Liver (tissue), 9 donors: ENCODE measurements around the gene PLCB1. TPM values are rescaled to one million over a fixed set of nuclear protein-coding genes. Genes with fewer than 3 reads are reported as not detected.

Experiments
- DNase-seq: peaks from one replicate; pipeline ENCODE4 v3.0.0-alpha.2; 2017; ENCODE audit warnings: low spot score
- H3K27ac ChIP-seq, 2 donors: one replicate each; pipeline ENCODE4 v1.7.0; 2013; ENCODE audit warnings: inconsistent platforms in 2 of 2, low read length in 2 of 2, control low read depth in 1 of 2, low read depth in 1 of 2, mild to moderate bottlenecking in 1 of 2
- H3K27me3 ChIP-seq, 4 donors: one replicate each; pipeline versions ENCODE4 v1.6.1 to v1.7.0; 2013; ENCODE audit warnings: low read length in 3 of 4, inconsistent platforms in 1 of 4, mild to moderate bottlenecking in 1 of 4, moderate library complexity in 1 of 4; ENCODE audit not compliant: control insufficient read depth in 4 of 4, insufficient read depth in 4 of 4
- H3K36me3 ChIP-seq, 4 donors: one replicate each; pipeline versions ENCODE4 v1.6.1 to v1.7.0; 2013; ENCODE audit warnings: low read length in 3 of 4, mild to moderate bottlenecking in 3 of 4, low read depth in 1 of 4, moderate library complexity in 1 of 4; ENCODE audit not compliant: control insufficient read depth in 4 of 4, insufficient read depth in 3 of 4
- H3K4me1 ChIP-seq, 4 donors: one replicate each; pipeline versions ENCODE4 v1.6.1 to v1.7.0; 2013; ENCODE audit warnings: low read length in 3 of 4, mild to moderate bottlenecking in 3 of 4, moderate library complexity in 1 of 4; ENCODE audit not compliant: control insufficient read depth in 4 of 4, insufficient read depth in 4 of 4
- H3K4me3 ChIP-seq, 3 donors: one replicate each; pipeline versions ENCODE4 v1.6.1 to v1.7.0; 2013; ENCODE audit warnings: low read length in 3 of 3, control low read depth in 1 of 3, low read depth in 1 of 3, mild to moderate bottlenecking in 1 of 3
- H3K9ac ChIP-seq, 2 donors: one replicate each; pipeline ENCODE4 v1.7.0; 2013; ENCODE audit warnings: low read length in 2 of 2, mild to moderate bottlenecking in 2 of 2, moderate library complexity in 2 of 2, control low read depth in 1 of 2, low read depth in 1 of 2
- H3K9me3 ChIP-seq, 4 donors: one replicate each; pipeline versions ENCODE4 v1.6.1 to v1.7.0; 2013; ENCODE audit warnings: low read length in 3 of 4; ENCODE audit not compliant: control insufficient read depth in 4 of 4
- EGR1 ChIP-seq, 2 donors: IDR thresholded peaks; 2 replicates each; pipeline ENCODE4 v1.6.1; 2016 to 2018; ENCODE audit warnings: antibody characterized with exemption in 2 of 2, low read depth in 2 of 2
- FOXA1 ChIP-seq: IDR thresholded peaks from 2 replicates; pipeline ENCODE4 v1.6.1; 2016; ENCODE audit warnings: antibody characterized with exemption
- FOXA2 ChIP-seq: IDR thresholded peaks from 2 replicates; pipeline ENCODE4 v1.6.1; 2016; ENCODE audit warnings: antibody characterized with exemption
- GABPA ChIP-seq, 2 donors: IDR thresholded peaks in 1 of 2; conservative IDR thresholded peaks in 1 of 2; 2 replicates each; pipeline ENCODE4 v1.6.1; 2016; ENCODE audit warnings: antibody characterized with exemption in 2 of 2, mild to moderate bottlenecking in 1 of 2, moderate library complexity in 1 of 2
- HNF4A ChIP-seq, 2 donors: conservative IDR thresholded peaks; 2 replicates each; pipeline ENCODE4 v1.6.1; 2016; ENCODE audit warnings: antibody characterized with exemption in 2 of 2, mild to moderate bottlenecking in 2 of 2
- HNF4G ChIP-seq: IDR thresholded peaks from 2 replicates; pipeline ENCODE4 v1.6.1; 2016; ENCODE audit warnings: antibody characterized with exemption
- JUND ChIP-seq, 2 donors: IDR thresholded peaks; 2 replicates each; pipeline ENCODE4 v1.6.1; 2016; ENCODE audit warnings: antibody characterized with exemption in 2 of 2
- NR2F2 ChIP-seq: IDR thresholded peaks from 2 replicates; pipeline ENCODE4 v1.6.1; 2016; ENCODE audit warnings: antibody characterized with exemption
- RAD21 ChIP-seq, 2 donors: IDR thresholded peaks; 2 replicates each; pipeline ENCODE4 v1.6.1; 2016; ENCODE audit warnings: antibody characterized with exemption in 2 of 2, mild to moderate bottlenecking in 2 of 2
- RXRA ChIP-seq, 2 donors: IDR thresholded peaks; 2 replicates each; pipeline ENCODE4 v1.6.1; 2017 to 2018; ENCODE audit warnings: antibody characterized with exemption in 2 of 2, mild to moderate bottlenecking in 1 of 2
- SP1 ChIP-seq: IDR thresholded peaks from 2 replicates; pipeline ENCODE4 v1.6.1; 2018; ENCODE audit warnings: antibody characterized with exemption, mild to moderate bottlenecking
- TAF1 ChIP-seq: conservative IDR thresholded peaks from 2 replicates; pipeline ENCODE4 v1.6.1; 2016; ENCODE audit warnings: antibody characterized with exemption, mild to moderate bottlenecking
- WGBS: extraction: QIAGEN DNeasy Blood & Tissue Kit; methylation state at CpG from one replicate; pipeline ENCODE4 v1.1.7; 2013; 5-methylcytosine and 5-hydroxymethylcytosine counted together
- polyA plus RNA-seq, 2 donors: library from polyadenylated mRNA; stranded (reverse) in 1 of 2; unstranded in 1 of 2; fragments of 200-250 nt in 1 of 2; fragments of >200 nt in 1 of 2; fragmentation: Nextera tagmentation in 1 of 2; extraction: Ambion mirVana in 1 of 2; gene quantifications; one replicate each; pipeline versions ENCODE4 v1.2.1 to v1.2.3, GENCODE V29; 2013 to 2015
- total RNA-seq, 2 donors: library from RNA; depleted of rRNA; stranded (reverse); fragments of >200 nt; gene quantifications; one replicate each; pipeline ENCODE4 v1.2.3, GENCODE V29; 2014
- TF ChIP-seq, protein P1 (sequence below): IDR thresholded peaks from 2 replicates; pipeline ENCODE4 v1.6.1; 2016; ENCODE audit warnings: antibody characterized with exemption
- TF ChIP-seq, protein P2 (sequence below): IDR thresholded peaks from 2 replicates; pipeline ENCODE4 v1.6.1; 2016; ENCODE audit warnings: antibody characterized with exemption
- TF ChIP-seq, protein P3 (sequence below): IDR thresholded peaks from 2 replicates; pipeline ENCODE4 v1.6.1; 2016; ENCODE audit warnings: antibody characterized with exemption, mild to moderate bottlenecking
- TF ChIP-seq, protein P4 (sequence below): IDR thresholded peaks from 2 replicates; pipeline ENCODE4 v1.6.1; 2016; ENCODE audit warnings: antibody characterized with exemption
- donor health status: healthy.
- donor health status: healthy.
- donor health status: healthy.
- donor health status: healthy.
- donor health status: healthy.

PLCB1 gene
- total and polyA plus RNA-seq, 4 donors: 3.7 to 13.5 (median 5.9) TPM

DNA sequence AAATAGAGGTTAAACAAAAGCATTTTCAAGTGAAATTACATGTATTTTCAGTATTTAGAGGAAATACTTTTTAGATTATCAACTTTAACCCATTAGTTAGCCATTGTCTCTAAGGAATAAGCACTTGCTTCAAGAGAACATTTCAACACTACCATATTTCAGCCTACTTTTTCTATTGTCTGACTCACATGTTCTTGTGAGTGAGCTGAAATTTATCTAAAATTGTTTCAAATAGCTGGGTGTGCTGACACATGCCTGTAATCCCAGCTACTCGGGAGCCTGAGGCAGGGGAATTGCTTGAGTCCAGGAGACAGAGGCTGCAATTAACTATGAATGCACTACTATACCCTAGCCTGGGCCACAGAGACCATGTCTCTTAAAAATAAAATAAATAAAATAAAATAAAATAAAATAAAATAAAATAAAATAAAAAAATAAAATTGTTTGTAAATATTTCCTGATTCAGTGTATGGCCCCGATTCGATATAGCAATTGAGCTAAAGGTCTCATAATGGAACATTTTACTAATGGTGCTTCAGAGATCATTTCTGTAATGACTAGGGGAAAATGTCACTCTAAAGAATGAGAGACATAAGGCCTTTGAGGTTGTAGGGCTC is 612.3 kb downstream of the PLCB1 start:
- TF ChIP-seq TAF1: no peak
- TF ChIP-seq, protein P1, sequence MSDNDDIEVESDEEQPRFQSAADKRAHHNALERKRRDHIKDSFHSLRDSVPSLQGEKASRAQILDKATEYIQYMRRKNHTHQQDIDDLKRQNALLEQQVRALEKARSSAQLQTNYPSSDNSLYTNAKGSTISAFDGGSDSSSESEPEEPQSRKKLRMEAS: no peak
- TF ChIP-seq GABPA (IDR thresholded peaks at IDR 0.05 in 1 of 2, conservative IDR thresholded peaks at IDR 0.05 in 1 of 2): no peak
- no peak for TF ChIP-seq NR2F2
- TF ChIP-seq, protein P2, sequence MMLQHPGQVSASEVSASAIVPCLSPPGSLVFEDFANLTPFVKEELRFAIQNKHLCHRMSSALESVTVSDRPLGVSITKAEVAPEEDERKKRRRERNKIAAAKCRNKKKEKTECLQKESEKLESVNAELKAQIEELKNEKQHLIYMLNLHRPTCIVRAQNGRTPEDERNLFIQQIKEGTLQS: no peak
- TF ChIP-seq FOXA2: no peak
- no peak for TF ChIP-seq RAD21 (IDR thresholded peaks at IDR 0.05)
- DNase-seq: no peak
- H3K27me3 ChIP-seq: no peaks in the 10 kb centered on the region
- H3K4me1 ChIP-seq: no peaks in the 10 kb centered on the region
- H3K27ac ChIP-seq: no peak overlapping the region
- no peak overlapping the region for H3K9ac ChIP-seq
- WGBS: 94% methylated on average over 3 of the region's 3 CpGs
- H3K9me3 ChIP-seq: no peaks in the 10 kb centered on the region
- no peak overlapping the region for H3K4me3 ChIP-seq
- peaks cover 0 to 5% (median 0%) of the 10 kb centered on the region in 4 donors for H3K36me3 ChIP-seq

DNA sequence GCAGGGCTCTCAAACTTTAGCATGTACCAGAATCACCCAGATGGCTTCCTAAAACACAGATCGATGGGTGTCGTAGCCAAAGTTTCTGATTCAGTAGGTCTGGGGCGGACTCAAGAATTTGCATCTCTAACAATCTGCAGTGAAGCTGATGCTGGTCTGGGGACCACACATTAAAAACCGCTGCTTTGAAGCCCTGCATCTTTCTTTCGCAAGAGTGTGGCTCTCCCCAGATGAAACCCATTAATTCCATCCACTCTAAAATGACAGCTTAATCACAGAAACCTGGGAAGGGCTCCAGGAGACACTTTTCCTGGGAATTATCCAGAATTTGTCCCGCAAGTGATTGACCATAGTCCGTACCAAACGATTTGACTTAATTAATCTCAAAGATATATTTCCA is 617.0 kb downstream of the PLCB1 start:
- WGBS: 88% methylated on average over 8 of the region's 8 CpGs
- no peak overlapping the region for H3K4me3 ChIP-seq

More for the DNA sequence above, 617.0 kb downstream of the PLCB1 start:
- no peaks in the 10 kb centered on the region for H3K9me3 ChIP-seq
- H3K4me1 ChIP-seq: no peaks in the 10 kb centered on the region
- DNase-seq: no peak
- H3K36me3 ChIP-seq: no peaks in the 10 kb centered on the region
- TF ChIP-seq GABPA (IDR thresholded peaks at IDR 0.05 in 1 of 2, conservative IDR thresholded peaks at IDR 0.05 in 1 of 2): no peak
- TF ChIP-seq, protein P3, sequence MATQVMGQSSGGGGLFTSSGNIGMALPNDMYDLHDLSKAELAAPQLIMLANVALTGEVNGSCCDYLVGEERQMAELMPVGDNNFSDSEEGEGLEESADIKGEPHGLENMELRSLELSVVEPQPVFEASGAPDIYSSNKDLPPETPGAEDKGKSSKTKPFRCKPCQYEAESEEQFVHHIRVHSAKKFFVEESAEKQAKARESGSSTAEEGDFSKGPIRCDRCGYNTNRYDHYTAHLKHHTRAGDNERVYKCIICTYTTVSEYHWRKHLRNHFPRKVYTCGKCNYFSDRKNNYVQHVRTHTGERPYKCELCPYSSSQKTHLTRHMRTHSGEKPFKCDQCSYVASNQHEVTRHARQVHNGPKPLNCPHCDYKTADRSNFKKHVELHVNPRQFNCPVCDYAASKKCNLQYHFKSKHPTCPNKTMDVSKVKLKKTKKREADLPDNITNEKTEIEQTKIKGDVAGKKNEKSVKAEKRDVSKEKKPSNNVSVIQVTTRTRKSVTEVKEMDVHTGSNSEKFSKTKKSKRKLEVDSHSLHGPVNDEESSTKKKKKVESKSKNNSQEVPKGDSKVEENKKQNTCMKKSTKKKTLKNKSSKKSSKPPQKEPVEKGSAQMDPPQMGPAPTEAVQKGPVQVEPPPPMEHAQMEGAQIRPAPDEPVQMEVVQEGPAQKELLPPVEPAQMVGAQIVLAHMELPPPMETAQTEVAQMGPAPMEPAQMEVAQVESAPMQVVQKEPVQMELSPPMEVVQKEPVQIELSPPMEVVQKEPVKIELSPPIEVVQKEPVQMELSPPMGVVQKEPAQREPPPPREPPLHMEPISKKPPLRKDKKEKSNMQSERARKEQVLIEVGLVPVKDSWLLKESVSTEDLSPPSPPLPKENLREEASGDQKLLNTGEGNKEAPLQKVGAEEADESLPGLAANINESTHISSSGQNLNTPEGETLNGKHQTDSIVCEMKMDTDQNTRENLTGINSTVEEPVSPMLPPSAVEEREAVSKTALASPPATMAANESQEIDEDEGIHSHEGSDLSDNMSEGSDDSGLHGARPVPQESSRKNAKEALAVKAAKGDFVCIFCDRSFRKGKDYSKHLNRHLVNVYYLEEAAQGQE: no peak
- no peak for TF ChIP-seq RAD21 (IDR thresholded peaks at IDR 0.05)
- TF ChIP-seq, protein P4, sequence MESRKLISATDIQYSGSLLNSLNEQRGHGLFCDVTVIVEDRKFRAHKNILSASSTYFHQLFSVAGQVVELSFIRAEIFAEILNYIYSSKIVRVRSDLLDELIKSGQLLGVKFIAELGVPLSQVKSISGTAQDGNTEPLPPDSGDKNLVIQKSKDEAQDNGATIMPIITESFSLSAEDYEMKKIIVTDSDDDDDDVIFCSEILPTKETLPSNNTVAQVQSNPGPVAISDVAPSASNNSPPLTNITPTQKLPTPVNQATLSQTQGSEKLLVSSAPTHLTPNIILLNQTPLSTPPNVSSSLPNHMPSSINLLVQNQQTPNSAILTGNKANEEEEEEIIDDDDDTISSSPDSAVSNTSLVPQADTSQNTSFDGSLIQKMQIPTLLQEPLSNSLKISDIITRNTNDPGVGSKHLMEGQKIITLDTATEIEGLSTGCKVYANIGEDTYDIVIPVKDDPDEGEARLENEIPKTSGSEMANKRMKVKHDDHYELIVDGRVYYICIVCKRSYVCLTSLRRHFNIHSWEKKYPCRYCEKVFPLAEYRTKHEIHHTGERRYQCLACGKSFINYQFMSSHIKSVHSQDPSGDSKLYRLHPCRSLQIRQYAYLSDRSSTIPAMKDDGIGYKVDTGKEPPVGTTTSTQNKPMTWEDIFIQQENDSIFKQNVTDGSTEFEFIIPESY: no peak
- TF ChIP-seq, protein P2: no peak
- no peak for TF ChIP-seq TAF1
- no peak for TF ChIP-seq RXRA (IDR thresholded peaks at IDR 0.05)
- no peak for TF ChIP-seq FOXA1
- TF ChIP-seq FOXA2: no peak
- TF ChIP-seq HNF4A (conservative IDR thresholded peaks at IDR 0.05): no peak
- TF ChIP-seq HNF4G: no peak
- TF ChIP-seq NR2F2: no peak
- TF ChIP-seq JUND (IDR thresholded peaks at IDR 0.05): no peak
- TF ChIP-seq EGR1 (IDR thresholded peaks at IDR 0.05; ENCODE audit: low read depth in 2 of 2): no peak
- no peak for TF ChIP-seq SP1
- TF ChIP-seq, protein P1: no peak
- H3K27me3 ChIP-seq: no peaks in the 10 kb centered on the region
- H3K9ac ChIP-seq: no peak overlapping the region
- no peak overlapping the region for H3K27ac ChIP-seq
